ENCODE data around the gene MKRN3. TPM values are rescaled to one million over a fixed set of nuclear protein-coding genes. Genes with fewer than 3 reads are reported as not detected.
A peak's percentile ranks its signal among the peaks of the same experiment; 100 is the strongest.

The MKRN3 gene
- total RNA-seq: 0.62 TPM
- 1 to 10 TPM in 6 of 8 donors, under 1 TPM in 2; 0.41 to 4.3 (median 2.0) TPM for polyA plus RNA-seq (ENCODE audit: insufficient read depth in 1 of 8, insufficient read length in 8 of 8, low replicate concordance in 1 of 8)
- long read RNA-seq, donor 1: 0 reads
- long read RNA-seq, donor 2: 0 reads
- long read RNA-seq, donor 3: 0 reads
- long read RNA-seq, donor 4, partial matches to known transcripts: 0 of 1 reads
- long read RNA-seq, donor 4, other reads (novel, unspliced or antisense): 0 of 1 reads
- long read RNA-seq, donor 5: 0 reads
- long read RNA-seq, donor 6, transcript MKRN3-201 (1 exons, 2,347 nt): major isoform, 5 of 5 reads
- long read RNA-seq, donor 6, partial matches to known transcripts: 0 of 5 reads
- long read RNA-seq, donor 6, other reads (novel, unspliced or antisense): 0 of 5 reads
- long read RNA-seq, donor 7, partial matches to known transcripts: 0 of 3 reads
- long read RNA-seq, donor 7, other reads (novel, unspliced or antisense): 0 of 3 reads
- long read RNA-seq, donor 8, partial matches to known transcripts: 0 of 2 reads
- long read RNA-seq, donor 8, other reads (novel, unspliced or antisense): 0 of 2 reads
- long read RNA-seq, donor 9: 0 reads
- long read RNA-seq, donor 10: 0 reads
- long read RNA-seq, donor 11: 0 reads

DNA sequence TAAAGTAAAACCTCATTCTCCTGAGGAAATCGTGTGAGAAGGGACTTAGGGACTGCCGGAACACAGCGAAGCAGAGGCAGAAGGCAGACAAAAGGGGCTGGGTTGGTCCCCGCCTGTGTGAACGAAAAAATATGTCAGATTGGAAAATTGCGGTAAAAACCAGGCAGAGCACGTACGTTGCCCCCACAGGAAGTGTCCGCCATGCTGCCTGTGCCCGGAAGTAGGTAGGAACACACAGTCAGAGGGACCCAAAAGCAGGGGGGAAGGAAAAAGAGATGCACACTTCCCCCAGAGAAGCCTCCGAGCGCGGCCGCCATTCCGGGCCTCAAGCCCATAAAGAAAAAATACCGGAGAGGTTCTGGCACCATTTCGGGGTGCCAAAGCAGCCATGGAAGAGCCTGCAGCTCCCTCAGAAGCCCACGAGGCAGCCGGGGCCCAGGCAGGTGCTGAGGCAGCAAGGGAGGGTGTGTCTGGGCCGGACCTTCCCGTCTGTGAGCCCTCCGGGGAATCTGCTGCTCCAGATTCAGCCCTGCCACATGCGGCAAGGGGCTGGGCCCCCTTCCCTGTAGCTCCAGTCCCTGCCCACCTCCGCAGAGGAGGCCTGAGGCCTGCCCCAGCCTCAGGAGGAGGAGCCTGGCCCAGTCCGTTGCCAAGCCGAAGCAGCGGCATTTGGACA is at the start of gene MKRN3:
MKRN3 (plus strand) TSS at position 280 of the 676 bp plus-strand sequence; CDS start at position 389, 109 bp downstream.
- peak; percentile 64 for DNase-seq
- H3K4me1 ChIP-seq (ENCODE audit: control insufficient read depth, insufficient read depth, low read length): no peaks in the 10 kb centered on the region
- H3K27ac ChIP-seq (ENCODE audit: low read length): peak within 1 kb of the TSS; percentile 69
- peaks cover 3% of the 10 kb centered on the region for H3K27me3 ChIP-seq (ENCODE audit: control insufficient read depth, insufficient read depth, low read length)
- peak within 1 kb of the TSS; percentile 50 for H3K4me3 ChIP-seq (ENCODE audit: low read length)
- WGBS (ENCODE audit: insufficient coverage): 83% methylated on average over 22 of the region's 27 CpGs
- H3K36me3 ChIP-seq (ENCODE audit: control insufficient read depth, insufficient read depth, low read length): no peaks in the 10 kb centered on the region
- peaks cover 5% of the 10 kb centered on the region for H3K9me3 ChIP-seq (replicated peaks; ENCODE audit: control insufficient read depth, low read depth, low read length)

DNA sequence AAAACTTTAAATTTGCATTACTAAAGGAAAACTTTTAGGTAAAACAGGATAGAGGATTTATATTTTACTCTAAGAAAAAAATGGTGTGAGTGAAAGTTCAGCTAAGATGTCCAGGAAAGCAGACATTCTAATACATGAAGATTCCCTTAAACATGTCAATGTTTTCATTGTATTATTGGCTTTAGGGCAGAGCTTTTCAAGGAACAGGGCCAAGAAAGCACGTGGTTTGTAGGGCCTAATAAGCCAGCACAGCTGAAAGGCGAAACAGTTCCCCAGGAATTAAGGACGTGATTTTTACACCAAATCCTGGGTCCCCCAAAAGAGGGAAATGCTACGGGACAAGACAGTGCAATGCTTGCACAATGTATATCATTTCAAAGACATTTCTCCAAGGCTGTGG is 48.6 kb upstream of the MKRN3 start:
- Histone ChIP-seq H3K27ac (ENCODE audit: low read length) (no peak overlapping the region), H3K4me3 (ENCODE audit: low read length) (no peak overlapping the region), H3K27me3 (ENCODE audit: control insufficient read depth, insufficient read depth, low read length) (no peaks in the 10 kb centered on the region), H3K4me1 (ENCODE audit: control insufficient read depth, insufficient read depth, low read length) (no peaks in the 10 kb centered on the region), H3K36me3 (ENCODE audit: control insufficient read depth, insufficient read depth, low read length) (no peaks in the 10 kb centered on the region), H3K9me3 (replicated peaks; ENCODE audit: control insufficient read depth, low read depth, low read length) (peaks cover 6% of the 10 kb centered on the region)
- 42% methylated on average over 2 of the region's 4 CpGs for WGBS (ENCODE audit: insufficient coverage)
- peak; percentile 7 for DNase-seq

GRCh38 chr15:23518104-23518503 is 47.4 kb upstream of the MKRN3 start:
- Histone ChIP-seq H3K4me1 (ENCODE audit: control insufficient read depth, insufficient read depth, low read length) (no peaks in the 10 kb centered on the region), H3K36me3 (ENCODE audit: control insufficient read depth, insufficient read depth, low read length) (no peaks in the 10 kb centered on the region), H3K9me3 (replicated peaks; ENCODE audit: control insufficient read depth, low read depth, low read length) (peaks cover 7% of the 10 kb centered on the region), H3K4me3 (ENCODE audit: low read length) (no peak overlapping the region), H3K27ac (ENCODE audit: low read length) (no peak overlapping the region), H3K27me3 (ENCODE audit: control insufficient read depth, insufficient read depth, low read length) (no peaks in the 10 kb centered on the region)
- WGBS (ENCODE audit: insufficient coverage): 74% methylated on average over 3 of the region's 5 CpGs
- DNase-seq: no peak

- no peaks in the 10 kb centered on the region for H3K27me3 ChIP-seq (ENCODE audit: control insufficient read depth, insufficient read depth, low read length)
- DNase-seq: no peak
Observed at GRCh38 chr15:23524816-23525215, 40.7 kb upstream of the MKRN3 start.

GRCh38 chr15:23529891-23530290 is 35.6 kb upstream of the MKRN3 start:
- Histone ChIP-seq H3K27ac (ENCODE audit: low read length) (no peak overlapping the region), H3K9me3 (replicated peaks; ENCODE audit: control insufficient read depth, low read depth, low read length) (no peaks in the 10 kb centered on the region), H3K4me3 (ENCODE audit: low read length) (no peak overlapping the region), H3K27me3 (ENCODE audit: control insufficient read depth, insufficient read depth, low read length) (no peaks in the 10 kb centered on the region), H3K4me1 (ENCODE audit: control insufficient read depth, insufficient read depth, low read length) (no peaks in the 10 kb centered on the region), H3K36me3 (ENCODE audit: control insufficient read depth, insufficient read depth, low read length) (no peaks in the 10 kb centered on the region)
- WGBS (ENCODE audit: insufficient coverage): no CpG with 5 or more reads among the region's 2 CpGs
- no peak for DNase-seq

More at GRCh38 chr15:23524816-23525215, 40.7 kb upstream of the MKRN3 start:
- no peaks in the 10 kb centered on the region for H3K36me3 ChIP-seq (ENCODE audit: control insufficient read depth, insufficient read depth, low read length)
- H3K27ac ChIP-seq (ENCODE audit: low read length): no peak overlapping the region
- peaks cover 4% of the 10 kb centered on the region for H3K9me3 ChIP-seq (replicated peaks; ENCODE audit: control insufficient read depth, low read depth, low read length)
- no peak overlapping the region for H3K4me3 ChIP-seq (ENCODE audit: low read length)
- no CpG with 5 or more reads among the region's 3 CpGs for WGBS (ENCODE audit: insufficient coverage)
- no peaks in the 10 kb centered on the region for H3K4me1 ChIP-seq (ENCODE audit: control insufficient read depth, insufficient read depth, low read length)

DNA sequence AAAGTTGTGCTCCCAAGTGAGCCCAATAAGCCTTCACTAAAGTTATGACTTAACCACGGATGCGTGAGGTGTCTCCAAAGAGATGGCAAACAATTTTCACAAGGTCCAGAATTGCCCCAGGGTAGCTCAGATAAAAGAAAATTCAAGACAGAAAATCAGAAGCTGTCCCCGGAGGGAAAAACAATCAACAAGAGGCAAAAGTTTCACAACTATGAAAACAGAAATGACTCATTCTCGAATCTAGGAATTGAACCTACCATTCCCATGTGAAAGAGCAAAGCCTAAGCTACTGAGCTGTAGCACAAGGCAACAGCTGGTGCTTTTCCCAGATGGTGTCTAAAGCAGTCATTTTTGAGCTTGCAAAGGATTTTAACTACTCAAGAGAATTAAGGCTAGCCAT is 33.5 kb upstream of the MKRN3 start:
- Histone ChIP-seq H3K27me3 (ENCODE audit: control insufficient read depth, insufficient read depth, low read length) (no peaks in the 10 kb centered on the region), H3K4me3 (ENCODE audit: low read length) (no peak overlapping the region), H3K27ac (ENCODE audit: low read length) (no peak overlapping the region), H3K4me1 (ENCODE audit: control insufficient read depth, insufficient read depth, low read length) (no peaks in the 10 kb centered on the region), H3K9me3 (replicated peaks; ENCODE audit: control insufficient read depth, low read depth, low read length) (peaks cover 4% of the 10 kb centered on the region), H3K36me3 (ENCODE audit: control insufficient read depth, insufficient read depth, low read length) (no peaks in the 10 kb centered on the region)
- no peak for DNase-seq
- 69% methylated on average over 2 of the region's 4 CpGs for WGBS (ENCODE audit: insufficient coverage)

DNA sequence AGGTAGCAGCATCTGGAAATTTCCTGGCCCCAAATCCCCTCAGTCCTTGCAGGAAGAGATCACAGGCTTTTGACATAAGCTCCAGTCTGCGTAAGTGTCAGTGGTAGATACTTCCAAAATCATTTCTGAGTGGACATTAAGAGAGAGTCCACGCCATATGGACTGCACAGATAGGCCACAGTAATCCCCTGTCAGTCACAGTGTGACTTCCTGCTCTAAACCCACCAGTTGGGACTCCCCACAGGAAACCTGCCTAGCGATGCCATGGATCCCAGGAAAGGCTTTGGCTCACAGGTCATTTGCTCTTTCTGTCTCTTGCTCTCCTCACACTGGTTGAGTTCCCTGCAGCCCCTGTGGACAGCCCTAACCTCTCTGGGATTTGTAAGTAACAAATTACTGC is 28.8 kb upstream of the MKRN3 start:
- 69% methylated on average over 3 of the region's 3 CpGs for WGBS (ENCODE audit: insufficient coverage)

DNA sequence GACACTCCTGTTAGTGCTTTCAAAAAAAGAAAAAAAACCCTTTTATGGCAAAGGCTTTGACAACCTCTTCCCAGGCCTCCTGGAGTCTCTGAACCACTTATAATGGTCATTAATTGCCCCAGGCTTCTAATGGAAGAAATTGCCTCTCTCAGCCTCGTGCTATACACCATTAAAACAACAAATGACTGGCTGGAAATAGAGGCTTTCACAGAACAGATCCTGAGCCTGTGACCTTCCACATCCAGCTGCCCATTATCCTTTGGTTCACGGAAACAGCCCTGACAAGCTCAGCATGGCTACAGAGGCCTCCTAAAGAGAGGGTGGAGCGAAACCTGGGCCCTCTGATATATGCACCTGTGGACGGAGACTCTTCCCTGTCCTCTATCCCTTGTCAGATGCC is 26.8 kb upstream of the MKRN3 start:
- Histone ChIP-seq H3K4me3 (ENCODE audit: low read length) (no peak overlapping the region), H3K4me1 (ENCODE audit: control insufficient read depth, insufficient read depth, low read length) (no peaks in the 10 kb centered on the region), H3K36me3 (ENCODE audit: control insufficient read depth, insufficient read depth, low read length) (no peaks in the 10 kb centered on the region), H3K27me3 (ENCODE audit: control insufficient read depth, insufficient read depth, low read length) (no peaks in the 10 kb centered on the region), H3K27ac (ENCODE audit: low read length) (no peak overlapping the region), H3K9me3 (replicated peaks; ENCODE audit: control insufficient read depth, low read depth, low read length) (peaks cover 9% of the 10 kb centered on the region)
- DNase-seq: no peak
- WGBS (ENCODE audit: insufficient coverage): 80% methylated on average over 1 of the region's 4 CpGs

More for the DNA sequence above, 28.8 kb upstream of the MKRN3 start:
- no peaks in the 10 kb centered on the region for H3K27me3 ChIP-seq (ENCODE audit: control insufficient read depth, insufficient read depth, low read length)
- H3K9me3 ChIP-seq (replicated peaks; ENCODE audit: control insufficient read depth, low read depth, low read length): peaks cover 9% of the 10 kb centered on the region
- H3K4me1 ChIP-seq (ENCODE audit: control insufficient read depth, insufficient read depth, low read length): no peaks in the 10 kb centered on the region
- DNase-seq: no peak
- H3K4me3 ChIP-seq (ENCODE audit: low read length): no peak overlapping the region
- no peak overlapping the region for H3K27ac ChIP-seq (ENCODE audit: low read length)
- H3K36me3 ChIP-seq (ENCODE audit: control insufficient read depth, insufficient read depth, low read length): no peaks in the 10 kb centered on the region

- Histone ChIP-seq H3K9me3 (replicated peaks; ENCODE audit: control insufficient read depth, low read depth, low read length) (peaks cover 9% of the 10 kb centered on the region), H3K27ac (ENCODE audit: low read length) (no peak overlapping the region), H3K27me3 (ENCODE audit: control insufficient read depth, insufficient read depth, low read length) (no peaks in the 10 kb centered on the region), H3K4me3 (ENCODE audit: low read length) (no peak overlapping the region), H3K4me1 (ENCODE audit: control insufficient read depth, insufficient read depth, low read length) (no peaks in the 10 kb centered on the region), H3K36me3 (ENCODE audit: control insufficient read depth, insufficient read depth, low read length) (no peaks in the 10 kb centered on the region)
- no peak for DNase-seq
- WGBS (ENCODE audit: insufficient coverage): 60% methylated on average over 1 of the region's 4 CpGs
Observed at GRCh38 chr15:23539892-23540291, 25.6 kb upstream of the MKRN3 start.

- Histone ChIP-seq H3K36me3 (ENCODE audit: control insufficient read depth, insufficient read depth, low read length) (no peaks in the 10 kb centered on the region), H3K4me3 (ENCODE audit: low read length) (no peak overlapping the region), H3K4me1 (ENCODE audit: control insufficient read depth, insufficient read depth, low read length) (no peaks in the 10 kb centered on the region), H3K27me3 (ENCODE audit: control insufficient read depth, insufficient read depth, low read length) (no peaks in the 10 kb centered on the region), H3K9me3 (replicated peaks; ENCODE audit: control insufficient read depth, low read depth, low read length) (peaks cover 2% of the 10 kb centered on the region), H3K27ac (ENCODE audit: low read length) (no peak overlapping the region)
- DNase-seq: no peak
Observed at GRCh38 chr15:23546158-23546557, 19.3 kb upstream of the MKRN3 start.

Measured in muscle of leg (tissue), 16 donors.